Right lobe of liver (tissue), 4 donors: Measurements from ENCODE around the gene CAMK4.

Experiments used
- CTCF ChIP-seq, 4 donors: fragments of 200-600 bp in 3 of 4; fragments of 450-650 bp in 1 of 4; IDR thresholded peaks; one replicate each; pipeline versions ENCODE4 v1.5.1 to v1.8.0; 2016 to 2022; ENCODE audit warnings: antibody characterized with exemption in 4 of 4, mild to moderate bottlenecking in 2 of 4
- POLR2A ChIP-seq: fragments of 450-650 bp; IDR thresholded peaks from one replicate; pipeline ENCODE4 v1.6.1; 2017; ENCODE audit warnings: antibody characterized with exemption, mild to moderate bottlenecking
- donor health status: DM: no; HTN: no; CAD: no.
- donor health status: DM: no; HTN: no; CAD: no.
- donor health status: DM: no; HTN: yes; CAD: no.

- TF ChIP-seq CTCF (IDR thresholded peaks at IDR 0.05) (no peak), POLR2A (no peak)
Observed at GRCh38 chr5:111517853-111518501, 293.8 kb downstream of the CAMK4 start.
